ENCODE measurements around the gene FOSB.

FOSB gene

GRCh38 chr19:45456500-45456815 lies 11.3 kb upstream of the FOSB start:
- Histone ChIP-seq H3K4me3 (ENCODE audit: low read depth in 1 of 2, low read length in 2 of 2) (no peak overlapping the region), H3K36me3 (ENCODE audit: insufficient read depth, low read length) (no peaks in the 10 kb centered on the region), H3K4me1 (ENCODE audit: insufficient read depth, low read length) (peaks cover 18% of the 10 kb centered on the region), H3K27me3 (ENCODE audit: control insufficient read depth in 1 of 2, insufficient read depth in 2 of 2, low read length in 2 of 2) (no peaks in the 10 kb centered on the region), H3K9ac (ENCODE audit: low read length) (peak overlapping the region; percentile 27), H3K27ac (ENCODE audit: low read depth, low read length) (no peak overlapping the region), H3K9me3 (ENCODE audit: low read length) (no peaks in the 10 kb centered on the region)

GRCh38 chr19:45457776-45458175 lies 10.0 kb upstream of the FOSB start:
- H3K27ac ChIP-seq (ENCODE audit: low read depth, low read length), result no peak overlapping the region
- peaks cover 18% of the 10 kb centered on the region for H3K4me1 ChIP-seq (ENCODE audit: insufficient read depth, low read length)
- no peaks in the 10 kb centered on the region for H3K36me3 ChIP-seq (ENCODE audit: insufficient read depth, low read length)
- no peaks in the 10 kb centered on the region for H3K9me3 ChIP-seq (ENCODE audit: low read length)
- H3K9ac ChIP-seq (ENCODE audit: low read length), result no peak overlapping the region
- no peaks in the 10 kb centered on the region for H3K27me3 ChIP-seq (ENCODE audit: control insufficient read depth in 1 of 2, insufficient read depth in 2 of 2, low read length in 2 of 2)
- H3K4me3 ChIP-seq (ENCODE audit: low read depth in 1 of 2, low read length in 2 of 2), result no peak overlapping the region

- no peak overlapping the region for H3K27ac ChIP-seq (ENCODE audit: low read depth, low read length)
- H3K9ac ChIP-seq (ENCODE audit: low read length), result no peak overlapping the region
- no peaks in the 10 kb centered on the region for H3K27me3 ChIP-seq (ENCODE audit: control insufficient read depth in 1 of 2, insufficient read depth in 2 of 2, low read length in 2 of 2)
- H3K36me3 ChIP-seq (ENCODE audit: insufficient read depth, low read length), result no peaks in the 10 kb centered on the region
- no peaks in the 10 kb centered on the region for H3K9me3 ChIP-seq (ENCODE audit: low read length)
- no peak overlapping the region for H3K4me3 ChIP-seq (ENCODE audit: low read depth in 1 of 2, low read length in 2 of 2)
- H3K4me1 ChIP-seq (ENCODE audit: insufficient read depth, low read length), result peaks cover 7% of the 10 kb centered on the region
Measured at GRCh38 chr19:45460807-45461347, 6.9 kb upstream of the FOSB start.

- no peak overlapping the region for H3K27ac ChIP-seq (ENCODE audit: low read depth, low read length)
- H3K9ac ChIP-seq (ENCODE audit: low read length), result no peak overlapping the region
- no peaks in the 10 kb centered on the region for H3K27me3 ChIP-seq (ENCODE audit: control insufficient read depth in 1 of 2, insufficient read depth in 2 of 2, low read length in 2 of 2)
- peaks cover 3% of the 10 kb centered on the region for H3K4me1 ChIP-seq (ENCODE audit: insufficient read depth, low read length)
- H3K9me3 ChIP-seq (ENCODE audit: low read length), result no peaks in the 10 kb centered on the region
- H3K4me3 ChIP-seq (ENCODE audit: low read depth in 1 of 2, low read length in 2 of 2), result no peak overlapping the region
- no peaks in the 10 kb centered on the region for H3K36me3 ChIP-seq (ENCODE audit: insufficient read depth, low read length)
Measured at GRCh38 chr19:45462174-45462573, 5.6 kb upstream of the FOSB start.

GRCh38 chr19:45463241-45463640 lies 4.6 kb upstream of the FOSB start:
- Histone ChIP-seq H3K36me3 (ENCODE audit: insufficient read depth, low read length) (no peaks in the 10 kb centered on the region), H3K27me3 (ENCODE audit: control insufficient read depth in 1 of 2, insufficient read depth in 2 of 2, low read length in 2 of 2) (no peaks in the 10 kb centered on the region), H3K9ac (ENCODE audit: low read length) (no peak overlapping the region), H3K4me3 (ENCODE audit: low read depth in 1 of 2, low read length in 2 of 2) (no peak overlapping the region), H3K9me3 (ENCODE audit: low read length) (no peaks in the 10 kb centered on the region), H3K27ac (ENCODE audit: low read depth, low read length) (no peak overlapping the region), H3K4me1 (ENCODE audit: insufficient read depth, low read length) (peaks cover 9% of the 10 kb centered on the region)

GRCh38 chr19:45464274-45464673 lies 3.5 kb upstream of the FOSB start:
- H3K9ac ChIP-seq (ENCODE audit: low read length), result no peak overlapping the region

GRCh38 chr19:45464852-45465441 lies 2.8 kb upstream of the FOSB start:
- no peaks in the 10 kb centered on the region for H3K27me3 ChIP-seq (ENCODE audit: control insufficient read depth in 1 of 2, insufficient read depth in 2 of 2, low read length in 2 of 2)
- peaks cover 17% of the 10 kb centered on the region for H3K4me1 ChIP-seq (ENCODE audit: insufficient read depth, low read length)

More at GRCh38 chr19:45464274-45464673, 3.5 kb upstream of the FOSB start:
- Histone ChIP-seq H3K27me3 (ENCODE audit: control insufficient read depth in 1 of 2, insufficient read depth in 2 of 2, low read length in 2 of 2) (no peaks in the 10 kb centered on the region), H3K4me3 (ENCODE audit: low read depth in 1 of 2, low read length in 2 of 2) (no peak overlapping the region), H3K27ac (ENCODE audit: low read depth, low read length) (no peak overlapping the region), H3K4me1 (ENCODE audit: insufficient read depth, low read length) (peaks cover 14% of the 10 kb centered on the region), H3K9me3 (ENCODE audit: low read length) (no peaks in the 10 kb centered on the region), H3K36me3 (ENCODE audit: insufficient read depth, low read length) (no peaks in the 10 kb centered on the region)

GRCh38 chr19:45467115-45467455 lies 711 bp upstream of the FOSB start:
- H3K4me3 ChIP-seq (ENCODE audit: low read depth in 1 of 2, low read length in 2 of 2), result peak overlapping the region; percentile 63 to 91
- H3K27ac ChIP-seq (ENCODE audit: low read depth, low read length), result no peak overlapping the region
- no peaks in the 10 kb centered on the region for H3K9me3 ChIP-seq (ENCODE audit: low read length)
- peaks cover 24% of the 10 kb centered on the region for H3K4me1 ChIP-seq (ENCODE audit: insufficient read depth, low read length)
- H3K36me3 ChIP-seq (ENCODE audit: insufficient read depth, low read length), result peaks cover 6% of the 10 kb centered on the region
- no peaks in the 10 kb centered on the region for H3K27me3 ChIP-seq (ENCODE audit: control insufficient read depth in 1 of 2, insufficient read depth in 2 of 2, low read length in 2 of 2)
- peak overlapping the region; percentile 71 for H3K9ac ChIP-seq (ENCODE audit: low read length)

More at GRCh38 chr19:45464852-45465441, 2.8 kb upstream of the FOSB start:
- H3K9ac ChIP-seq (ENCODE audit: low read length), result no peak overlapping the region
- H3K9me3 ChIP-seq (ENCODE audit: low read length), result no peaks in the 10 kb centered on the region
- no peak overlapping the region for H3K4me3 ChIP-seq (ENCODE audit: low read depth in 1 of 2, low read length in 2 of 2)
- no peaks in the 10 kb centered on the region for H3K36me3 ChIP-seq (ENCODE audit: insufficient read depth, low read length)
- H3K27ac ChIP-seq (ENCODE audit: low read depth, low read length), result no peak overlapping the region

- Histone ChIP-seq H3K9ac (ENCODE audit: low read length) (peak overlapping the region; percentile 89), H3K4me1 (ENCODE audit: insufficient read depth, low read length) (peaks cover 24% of the 10 kb centered on the region), H3K4me3 (ENCODE audit: low read depth in 1 of 2, low read length in 2 of 2) (peak overlapping the region; percentile 63 to 91), H3K27ac (ENCODE audit: low read depth, low read length) (peak overlapping the region; percentile 73), H3K27me3 (ENCODE audit: control insufficient read depth in 1 of 2, insufficient read depth in 2 of 2, low read length in 2 of 2) (no peaks in the 10 kb centered on the region), H3K36me3 (ENCODE audit: insufficient read depth, low read length) (peaks cover 10% of the 10 kb centered on the region), H3K9me3 (ENCODE audit: low read length) (no peaks in the 10 kb centered on the region)
Measured at GRCh38 chr19:45468159-45468651, 409 bp downstream of the FOSB start.

GRCh38 chr19:45468803-45469131 lies 971 bp downstream of the FOSB start:
- Histone ChIP-seq H3K36me3 (ENCODE audit: insufficient read depth, low read length) (peaks cover 10% of the 10 kb centered on the region), H3K27me3 (ENCODE audit: control insufficient read depth in 1 of 2, insufficient read depth in 2 of 2, low read length in 2 of 2) (no peaks in the 10 kb centered on the region), H3K9me3 (ENCODE audit: low read length) (no peaks in the 10 kb centered on the region), H3K9ac (ENCODE audit: low read length) (peak overlapping the region; percentile 89), H3K4me3 (ENCODE audit: low read depth in 1 of 2, low read length in 2 of 2) (peak overlapping the region; percentile 63 to 91), H3K27ac (ENCODE audit: low read depth, low read length) (peak overlapping the region; percentile 73), H3K4me1 (ENCODE audit: insufficient read depth, low read length) (peaks cover 24% of the 10 kb centered on the region)

- peaks cover 10% of the 10 kb centered on the region for H3K36me3 ChIP-seq (ENCODE audit: insufficient read depth, low read length)
- H3K27me3 ChIP-seq (ENCODE audit: control insufficient read depth in 1 of 2, insufficient read depth in 2 of 2, low read length in 2 of 2), result no peaks in the 10 kb centered on the region
- H3K4me3 ChIP-seq (ENCODE audit: low read depth in 1 of 2, low read length in 2 of 2), result peak overlapping the region; percentile 63 to 91
- H3K9me3 ChIP-seq (ENCODE audit: low read length), result no peaks in the 10 kb centered on the region
- H3K27ac ChIP-seq (ENCODE audit: low read depth, low read length), result peak overlapping the region; percentile 73
- H3K9ac ChIP-seq (ENCODE audit: low read length), result peak overlapping the region; percentile 89
- H3K4me1 ChIP-seq (ENCODE audit: insufficient read depth, low read length), result peaks cover 24% of the 10 kb centered on the region
Measured at GRCh38 chr19:45469132-45469944, 1.5 kb downstream of the FOSB start.

All from muscle layer of colon (tissue), 2 donors.